ENCODE data around the gene SYVN1.

GRCh38 chr11:65159012-65159411 lies 24.7 kb upstream of the SYVN1 start:
- TF ChIP-seq RAD21 (IDR thresholded peaks at IDR 0.05) (no peak), MAX (IDR thresholded peaks at IDR 0.05) (no peak), SP1 (IDR thresholded peaks at IDR 0.05) (no peak), REST (IDR thresholded peaks at IDR 0.05) (no peak), GABPA (IDR thresholded peaks at IDR 0.05 in 1 of 2, conservative IDR thresholded peaks at IDR 0.05 in 1 of 2) (no peak), TAF1 (conservative IDR thresholded peaks at IDR 0.05) (no peak), RXRA (IDR thresholded peaks at IDR 0.05) (no peak), EGR1 (IDR thresholded peaks at IDR 0.05; ENCODE audit: low read depth in 2 of 2) (no peak)
- TF ChIP-seq, protein P1, sequence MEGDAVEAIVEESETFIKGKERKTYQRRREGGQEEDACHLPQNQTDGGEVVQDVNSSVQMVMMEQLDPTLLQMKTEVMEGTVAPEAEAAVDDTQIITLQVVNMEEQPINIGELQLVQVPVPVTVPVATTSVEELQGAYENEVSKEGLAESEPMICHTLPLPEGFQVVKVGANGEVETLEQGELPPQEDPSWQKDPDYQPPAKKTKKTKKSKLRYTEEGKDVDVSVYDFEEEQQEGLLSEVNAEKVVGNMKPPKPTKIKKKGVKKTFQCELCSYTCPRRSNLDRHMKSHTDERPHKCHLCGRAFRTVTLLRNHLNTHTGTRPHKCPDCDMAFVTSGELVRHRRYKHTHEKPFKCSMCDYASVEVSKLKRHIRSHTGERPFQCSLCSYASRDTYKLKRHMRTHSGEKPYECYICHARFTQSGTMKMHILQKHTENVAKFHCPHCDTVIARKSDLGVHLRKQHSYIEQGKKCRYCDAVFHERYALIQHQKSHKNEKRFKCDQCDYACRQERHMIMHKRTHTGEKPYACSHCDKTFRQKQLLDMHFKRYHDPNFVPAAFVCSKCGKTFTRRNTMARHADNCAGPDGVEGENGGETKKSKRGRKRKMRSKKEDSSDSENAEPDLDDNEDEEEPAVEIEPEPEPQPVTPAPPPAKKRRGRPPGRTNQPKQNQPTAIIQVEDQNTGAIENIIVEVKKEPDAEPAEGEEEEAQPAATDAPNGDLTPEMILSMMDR (IDR thresholded peaks at IDR 0.05; ENCODE audit: low read depth, low read length, missing input control) = no peak

Measured in liver (tissue), 3 donors.